OCI-LY7 (cell line): ENCODE data around the gene C5AR2.
"Not testable (repeated sequence)": the region's sequence is repeated elsewhere in the genome, so short reads cannot be mapped to it uniquely, and the experiment has no call there.

ENCODE experiments used
- CTCF ChIP-seq: fragments of 200-600 bp; sonication (generic); conservative IDR thresholded peaks from 2 replicates; pipeline ENCODE4 v1.5.1; 2014; ENCODE audit warnings: mild to moderate bottlenecking, antibody characterized with exemption, low read length, moderate library complexity, mixed read lengths
- EZH2phosphoT487 ChIP-seq: fragments of 200-600 bp; sonication (generic); IDR thresholded peaks from 2 replicates; pipeline ENCODE4 v1.6.1; 2018; ENCODE audit warnings: low read depth, borderline replicate concordance, mild to moderate bottlenecking, mixed run types, antibody characterized with exemption, low read length, moderate library complexity, mixed read lengths

DNA sequence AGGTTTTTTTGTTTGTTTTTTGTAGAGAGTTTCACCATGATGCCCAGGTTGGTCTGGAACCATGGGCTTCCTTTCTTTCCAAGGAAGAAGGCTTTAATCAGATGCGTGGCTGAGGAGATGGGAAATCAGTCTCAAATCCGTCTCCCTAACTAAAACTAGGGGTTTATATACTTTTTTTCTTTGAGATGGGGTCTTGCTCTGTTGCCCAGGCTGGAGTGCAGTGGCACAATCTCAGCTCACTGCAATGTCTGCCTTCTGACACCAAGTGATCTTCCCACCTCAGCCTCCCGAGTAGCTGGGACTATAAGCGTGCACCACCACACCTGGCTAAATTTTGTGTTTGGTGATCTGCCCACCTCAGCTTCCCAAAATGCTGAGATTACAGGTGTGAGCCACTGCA is 52.6 kb downstream of the C5AR2 start:
- TF ChIP-seq CTCF, EZH2phosphoT487: not testable (repeated sequence)
